ENCODE measurements around the gene ZNF750.

DNA sequence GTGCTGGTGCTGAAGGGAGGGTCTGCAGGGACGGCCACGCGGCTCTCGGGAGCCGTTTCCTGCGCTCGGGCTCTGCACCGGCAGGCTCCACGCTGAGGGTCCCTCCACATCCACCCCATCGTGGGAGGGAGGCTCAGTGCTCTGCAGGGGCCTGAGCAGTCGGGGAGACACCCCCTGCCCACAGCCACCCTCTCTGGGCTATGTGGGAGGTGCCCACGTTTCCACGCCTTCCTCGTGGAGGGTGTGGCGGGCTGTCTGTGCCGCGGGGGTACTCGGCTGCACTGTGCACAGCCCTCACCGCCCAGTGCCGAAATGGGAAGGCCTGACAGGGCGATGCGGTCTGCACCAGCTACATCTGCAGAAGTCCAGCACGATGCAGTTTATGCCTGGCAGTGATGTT is 25.5 kb upstream of the ZNF750 start:
- TF ChIP-seq, protein P1, sequence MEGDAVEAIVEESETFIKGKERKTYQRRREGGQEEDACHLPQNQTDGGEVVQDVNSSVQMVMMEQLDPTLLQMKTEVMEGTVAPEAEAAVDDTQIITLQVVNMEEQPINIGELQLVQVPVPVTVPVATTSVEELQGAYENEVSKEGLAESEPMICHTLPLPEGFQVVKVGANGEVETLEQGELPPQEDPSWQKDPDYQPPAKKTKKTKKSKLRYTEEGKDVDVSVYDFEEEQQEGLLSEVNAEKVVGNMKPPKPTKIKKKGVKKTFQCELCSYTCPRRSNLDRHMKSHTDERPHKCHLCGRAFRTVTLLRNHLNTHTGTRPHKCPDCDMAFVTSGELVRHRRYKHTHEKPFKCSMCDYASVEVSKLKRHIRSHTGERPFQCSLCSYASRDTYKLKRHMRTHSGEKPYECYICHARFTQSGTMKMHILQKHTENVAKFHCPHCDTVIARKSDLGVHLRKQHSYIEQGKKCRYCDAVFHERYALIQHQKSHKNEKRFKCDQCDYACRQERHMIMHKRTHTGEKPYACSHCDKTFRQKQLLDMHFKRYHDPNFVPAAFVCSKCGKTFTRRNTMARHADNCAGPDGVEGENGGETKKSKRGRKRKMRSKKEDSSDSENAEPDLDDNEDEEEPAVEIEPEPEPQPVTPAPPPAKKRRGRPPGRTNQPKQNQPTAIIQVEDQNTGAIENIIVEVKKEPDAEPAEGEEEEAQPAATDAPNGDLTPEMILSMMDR (IDR thresholded peaks at IDR 0.05; ENCODE audit: low read length): no peak
- TF ChIP-seq EZH2 (optimal IDR thresholded peaks at IDR 0.05; ENCODE audit: low read depth, low read length) (no peak), EZH2phosphoT487 (IDR thresholded peaks at IDR 0.05; ENCODE audit: low read length) (no peak)

All from MM.1S (cell line).